ENCODE data around the gene DNMBP.

Gene DNMBP, protein sequence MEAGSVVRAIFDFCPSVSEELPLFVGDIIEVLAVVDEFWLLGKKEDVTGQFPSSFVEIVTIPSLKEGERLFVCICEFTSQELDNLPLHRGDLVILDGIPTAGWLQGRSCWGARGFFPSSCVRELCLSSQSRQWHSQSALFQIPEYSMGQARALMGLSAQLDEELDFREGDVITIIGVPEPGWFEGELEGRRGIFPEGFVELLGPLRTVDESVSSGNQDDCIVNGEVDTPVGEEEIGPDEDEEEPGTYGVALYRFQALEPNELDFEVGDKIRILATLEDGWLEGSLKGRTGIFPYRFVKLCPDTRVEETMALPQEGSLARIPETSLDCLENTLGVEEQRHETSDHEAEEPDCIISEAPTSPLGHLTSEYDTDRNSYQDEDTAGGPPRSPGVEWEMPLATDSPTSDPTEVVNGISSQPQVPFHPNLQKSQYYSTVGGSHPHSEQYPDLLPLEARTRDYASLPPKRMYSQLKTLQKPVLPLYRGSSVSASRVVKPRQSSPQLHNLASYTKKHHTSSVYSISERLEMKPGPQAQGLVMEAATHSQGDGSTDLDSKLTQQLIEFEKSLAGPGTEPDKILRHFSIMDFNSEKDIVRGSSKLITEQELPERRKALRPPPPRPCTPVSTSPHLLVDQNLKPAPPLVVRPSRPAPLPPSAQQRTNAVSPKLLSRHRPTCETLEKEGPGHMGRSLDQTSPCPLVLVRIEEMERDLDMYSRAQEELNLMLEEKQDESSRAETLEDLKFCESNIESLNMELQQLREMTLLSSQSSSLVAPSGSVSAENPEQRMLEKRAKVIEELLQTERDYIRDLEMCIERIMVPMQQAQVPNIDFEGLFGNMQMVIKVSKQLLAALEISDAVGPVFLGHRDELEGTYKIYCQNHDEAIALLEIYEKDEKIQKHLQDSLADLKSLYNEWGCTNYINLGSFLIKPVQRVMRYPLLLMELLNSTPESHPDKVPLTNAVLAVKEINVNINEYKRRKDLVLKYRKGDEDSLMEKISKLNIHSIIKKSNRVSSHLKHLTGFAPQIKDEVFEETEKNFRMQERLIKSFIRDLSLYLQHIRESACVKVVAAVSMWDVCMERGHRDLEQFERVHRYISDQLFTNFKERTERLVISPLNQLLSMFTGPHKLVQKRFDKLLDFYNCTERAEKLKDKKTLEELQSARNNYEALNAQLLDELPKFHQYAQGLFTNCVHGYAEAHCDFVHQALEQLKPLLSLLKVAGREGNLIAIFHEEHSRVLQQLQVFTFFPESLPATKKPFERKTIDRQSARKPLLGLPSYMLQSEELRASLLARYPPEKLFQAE (N-terminal part only)

DNA sequence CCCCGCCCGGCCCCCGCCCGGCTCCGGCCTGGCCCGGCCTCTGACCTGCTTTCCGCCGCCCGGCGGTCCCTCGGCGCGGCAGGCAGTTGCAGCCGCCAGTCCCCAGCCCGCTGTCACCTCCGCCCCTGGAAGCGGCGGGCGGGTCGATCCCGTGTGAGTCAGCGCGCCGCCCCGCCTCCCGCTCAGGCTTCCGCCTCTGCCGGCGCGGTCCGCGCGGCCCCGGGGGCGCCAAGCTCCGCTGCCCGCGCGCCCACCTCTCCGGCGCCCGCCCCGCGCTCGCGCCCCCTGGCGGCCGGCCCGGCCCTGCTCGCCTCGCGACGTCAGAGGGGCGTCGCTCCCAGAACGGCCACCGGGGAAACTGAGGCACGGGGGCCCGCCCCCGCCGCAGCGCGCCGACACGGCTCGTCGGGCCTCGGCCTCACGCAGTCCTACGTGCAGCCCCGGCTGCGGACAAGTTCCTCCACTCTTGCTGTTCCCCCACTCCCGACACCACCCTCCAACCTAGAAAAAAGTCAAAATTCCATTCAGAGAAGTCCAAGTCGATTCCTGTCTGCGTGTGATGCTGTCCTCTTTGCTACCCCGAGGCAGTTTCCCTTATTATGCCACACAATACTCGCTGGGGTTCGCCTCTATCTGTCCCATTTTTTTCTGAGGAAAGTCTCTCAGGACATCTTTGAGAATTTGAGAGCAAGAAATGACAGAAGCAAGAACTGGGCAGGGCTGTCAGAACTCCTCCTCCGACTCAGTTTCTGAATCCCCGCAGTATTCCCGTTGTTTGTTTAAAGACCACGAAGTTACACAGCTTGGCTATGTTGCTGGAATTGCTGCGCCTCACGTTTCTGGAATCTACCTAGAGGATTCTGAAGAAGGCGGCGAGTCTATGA, at the start of gene DNMBP:
Gene DNMBP (minus strand): TSS at position 155 of the 884 bp plus-strand sequence. CDS start 37,823 bp downstream, outside the sequence.
- peak; percentile 91 for TF ChIP-seq CTCF (IDR thresholded peaks at IDR 0.05; ENCODE audit: borderline replicate concordance, control extremely low read depth, extremely low read depth, insufficient read depth, missing control alignments)
- peak; percentile 94 for DNase-seq (ENCODE audit: low spot score)
- in situ Hi-C loops (cut with MboI; ENCODE audit: low sequenced_read_pairs, unreplicated experiment), result no loop called here

GRCh38 chr10:100057948-100058347, 48.2 kb upstream of the DNMBP start:
- in situ Hi-C loops (cut with MboI; ENCODE audit: low sequenced_read_pairs, unreplicated experiment), result no loop called here
- DNase-seq (ENCODE audit: low spot score), result no peak
- TF ChIP-seq CTCF (IDR thresholded peaks at IDR 0.05; ENCODE audit: borderline replicate concordance, control extremely low read depth, extremely low read depth, insufficient read depth, missing control alignments), result no peak

DNA sequence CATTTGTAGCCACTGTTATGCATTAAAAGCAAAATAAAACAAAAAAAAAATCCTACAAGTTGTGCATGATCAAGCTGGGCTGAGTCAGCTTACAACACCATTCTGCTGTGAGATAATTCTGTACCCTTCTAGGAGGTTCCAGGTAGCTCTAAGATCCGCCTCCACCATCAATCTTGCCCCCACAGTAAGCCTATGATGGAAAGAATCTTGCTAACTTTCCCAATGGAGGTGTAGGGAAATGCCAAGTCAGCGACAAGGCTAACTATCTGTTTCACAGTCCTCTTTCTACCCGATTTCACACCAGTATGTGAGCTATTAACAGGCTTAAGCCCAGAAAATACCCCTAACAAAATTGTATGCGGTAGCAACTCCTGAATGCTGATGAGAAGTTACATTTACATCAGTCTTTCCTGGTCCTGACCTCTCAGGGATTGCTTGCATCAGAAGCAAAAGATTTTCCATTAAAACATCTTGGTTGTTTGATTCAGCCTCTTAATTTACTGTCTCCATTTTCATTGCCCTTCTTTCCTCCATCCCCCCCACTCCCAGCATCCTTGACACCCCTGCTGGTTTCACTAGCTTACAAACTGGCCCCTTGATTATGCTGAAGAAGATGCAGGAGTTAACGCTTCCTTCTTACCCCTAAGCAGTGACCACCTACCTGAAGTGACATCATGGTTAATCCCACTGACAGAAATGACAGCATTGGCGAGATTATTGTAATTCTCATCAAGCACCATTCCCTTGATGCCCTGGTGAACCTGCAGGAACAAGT, 44.1 kb upstream of the DNMBP start:
- no peak for DNase-seq (ENCODE audit: low spot score)
- in situ Hi-C loops (cut with MboI; ENCODE audit: low sequenced_read_pairs, unreplicated experiment), result no loop called here
- no peak for TF ChIP-seq CTCF (IDR thresholded peaks at IDR 0.05; ENCODE audit: borderline replicate concordance, control extremely low read depth, extremely low read depth, insufficient read depth, missing control alignments)

GRCh38 chr10:100046021-100046486, 36.3 kb upstream of the DNMBP start:
- in situ Hi-C loops (cut with MboI; ENCODE audit: low sequenced_read_pairs, unreplicated experiment), result loop anchor here (10.0 kb wide), 1 partner anchor 201 kb away; no protein-coding TSS in a partner anchor
- TF ChIP-seq CTCF (IDR thresholded peaks at IDR 0.05; ENCODE audit: borderline replicate concordance, control extremely low read depth, extremely low read depth, insufficient read depth, missing control alignments), result peak; percentile 94

DNA sequence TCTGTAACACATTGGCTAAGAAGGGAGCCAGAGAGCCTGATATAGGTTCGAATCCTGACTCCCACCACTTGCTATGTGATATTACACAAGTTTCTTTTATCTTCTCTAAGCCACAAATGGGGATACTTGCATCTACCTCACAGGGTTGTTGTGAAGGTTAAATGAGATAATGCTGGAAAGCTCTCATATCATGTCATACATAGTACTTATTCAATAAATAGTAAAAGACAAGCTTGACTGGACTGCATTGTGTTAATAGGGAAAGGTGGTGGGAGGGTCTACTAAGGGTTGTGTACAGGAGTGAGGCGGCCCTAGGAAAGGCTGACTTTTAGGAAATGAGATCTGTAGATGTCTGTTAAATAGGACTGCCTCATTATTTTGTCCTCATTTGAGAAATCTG, 35.8 kb upstream of the DNMBP start:
- DNase-seq (ENCODE audit: low spot score), result no peak
- in situ Hi-C loops (cut with MboI; ENCODE audit: low sequenced_read_pairs, unreplicated experiment), result loop anchor here (10.0 kb wide), 1 partner anchor 201 kb away; no protein-coding TSS in a partner anchor
- no peak for TF ChIP-seq CTCF (IDR thresholded peaks at IDR 0.05; ENCODE audit: borderline replicate concordance, control extremely low read depth, extremely low read depth, insufficient read depth, missing control alignments)

More at GRCh38 chr10:100046021-100046486, 36.3 kb upstream of the DNMBP start:
- peak; percentile 71 for DNase-seq (ENCODE audit: low spot score)

All from GM13976 (cell line).